Right lobe of liver (tissue), 6 donors: ENCODE measurements around the gene MEGF10. TPM values are rescaled to one million over a fixed set of nuclear protein-coding genes. Genes with fewer than 3 reads are reported as not detected.

Experiments used
- ATAC-seq, 4 donors: fragments of 200-7000 bp; cut with Tn5 transposase; one replicate each; pipeline ENCODE4 v1.9.1; 2020; ENCODE audit warnings: mild to moderate bottlenecking in 4 of 4, moderate library complexity in 4 of 4
- DNase-seq, 3 donors: peaks; one replicate each; pipeline ENCODE4 v3.0.0-alpha.2; 2020
- H3K27ac ChIP-seq, 3 donors: fragments of 200-600 bp; one replicate each; pipeline ENCODE4 v1.8.0; 2022
- H3K27me3 ChIP-seq, 2 donors: fragments of 200-600 bp; one replicate each; pipeline ENCODE4 v1.8.0; 2022
- H3K36me3 ChIP-seq, 4 donors: fragments of 200-600 bp; sonication (generic) in 1 of 4; one replicate each; pipeline versions ENCODE4 v1.5.1 to v1.8.0; 2017 to 2022; ENCODE audit warnings: control low read depth in 1 of 4
- H3K4me1 ChIP-seq, 4 donors: fragments of 200-600 bp; sonication (generic) in 1 of 4; one replicate each; pipeline versions ENCODE4 v1.5.1 to v1.8.0; 2017 to 2022; ENCODE audit warnings: control low read depth in 1 of 4
- H3K4me3 ChIP-seq, 3 donors: fragments of 200-600 bp; one replicate each; pipeline ENCODE4 v1.8.0; 2022
- H3K9me3 ChIP-seq, 4 donors: fragments of 200-600 bp; sonication (generic) in 1 of 4; one replicate each; pipeline versions ENCODE4 v1.5.1 to v1.8.0; 2017 to 2022; ENCODE audit warnings: control low read depth in 1 of 4
- POLR2A ChIP-seq: fragments of 450-650 bp; IDR thresholded peaks from one replicate; pipeline ENCODE4 v1.6.1; 2017; ENCODE audit warnings: antibody characterized with exemption, mild to moderate bottlenecking
- WGBS: methylation state at CpG from one replicate; pipeline ENCODE4 v1.1.6; 2018; ENCODE audit warnings: low coverage, low lambda C conversion rate; ENCODE audit not compliant: insufficient coverage; ENCODE audit errors: missing lambda C conversion rate; 5-methylcytosine and 5-hydroxymethylcytosine counted together
- intact Hi-C, 2 donors: fragments of 100-400 bp; cut with DNase I; formaldehyde crosslinking; loops; one replicate each; pipeline versions ENCODE4 v1.11.2 to v1.14.1; 2022
- total RNA-seq, 6 experiments: library from RNA; depleted of rRNA in 2 of 6; stranded (reverse); fragments of >200 nt in 2 of 6; fragmentation: NEBNext Ultra II Directional in 3 of 6; extraction: Animal tissue kit (Norgen Biotek cat#: 25700) in 3 of 6; gene quantifications; one replicate each; pipeline versions ENCODE4 v1.1.0 to v1.2.4, GENCODE V29; 2016 to 2023
- TF ChIP-seq, protein P1 (sequence below), 4 donors: fragments of 200-600 bp in 3 of 4; fragments of 450-650 bp in 1 of 4; IDR thresholded peaks; one replicate each; pipeline versions ENCODE4 v1.5.1 to v1.8.0; 2016 to 2022; ENCODE audit warnings: antibody characterized with exemption in 4 of 4, mild to moderate bottlenecking in 2 of 4
- donor health status: DM: no; HTN: yes; CAD: no.
- donor health status: DM: no; HTN: no; CAD: no.
- donor health status: DM: no; HTN: no; CAD: no.
- donor health status: DM: no; HTN: yes; CAD: no.
- donor health status: DM: no; HTN: yes; CAD: no.

The MEGF10 gene
- total RNA-seq, 6 experiments from 2014 or later: 0.42 to 1.4 (median 0.75) TPM

DNA sequence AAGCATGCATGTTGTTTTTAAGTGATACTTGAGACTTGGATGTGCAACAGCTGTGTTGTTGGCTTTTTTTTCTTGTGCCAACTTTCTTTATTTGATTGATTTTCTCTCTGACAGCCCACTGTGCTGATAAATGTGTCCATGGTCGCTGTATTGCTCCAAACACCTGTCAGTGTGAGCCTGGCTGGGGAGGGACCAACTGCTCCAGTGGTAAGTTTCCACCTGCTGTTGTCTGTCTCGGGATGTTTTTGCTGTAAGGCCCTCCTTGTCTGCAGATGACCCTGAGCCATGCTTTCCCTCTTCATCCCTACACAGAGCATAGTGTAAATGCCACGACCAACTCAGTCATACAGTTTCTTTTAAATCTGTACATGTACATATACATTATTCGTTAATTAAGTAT lies 79.2 kb downstream of the MEGF10 start:
- DNase-seq (no peak), ATAC-seq (no peak)
- Histone ChIP-seq H3K4me1 (no peaks in the 10 kb centered on the region), H3K27me3 (no peaks in the 10 kb centered on the region), H3K36me3 (no peaks in the 10 kb centered on the region), H3K27ac (no peak overlapping the region), H3K9me3 (no peaks in the 10 kb centered on the region), H3K4me3 (no peak overlapping the region)
- no peak for TF ChIP-seq POLR2A
- TF ChIP-seq, protein P1, sequence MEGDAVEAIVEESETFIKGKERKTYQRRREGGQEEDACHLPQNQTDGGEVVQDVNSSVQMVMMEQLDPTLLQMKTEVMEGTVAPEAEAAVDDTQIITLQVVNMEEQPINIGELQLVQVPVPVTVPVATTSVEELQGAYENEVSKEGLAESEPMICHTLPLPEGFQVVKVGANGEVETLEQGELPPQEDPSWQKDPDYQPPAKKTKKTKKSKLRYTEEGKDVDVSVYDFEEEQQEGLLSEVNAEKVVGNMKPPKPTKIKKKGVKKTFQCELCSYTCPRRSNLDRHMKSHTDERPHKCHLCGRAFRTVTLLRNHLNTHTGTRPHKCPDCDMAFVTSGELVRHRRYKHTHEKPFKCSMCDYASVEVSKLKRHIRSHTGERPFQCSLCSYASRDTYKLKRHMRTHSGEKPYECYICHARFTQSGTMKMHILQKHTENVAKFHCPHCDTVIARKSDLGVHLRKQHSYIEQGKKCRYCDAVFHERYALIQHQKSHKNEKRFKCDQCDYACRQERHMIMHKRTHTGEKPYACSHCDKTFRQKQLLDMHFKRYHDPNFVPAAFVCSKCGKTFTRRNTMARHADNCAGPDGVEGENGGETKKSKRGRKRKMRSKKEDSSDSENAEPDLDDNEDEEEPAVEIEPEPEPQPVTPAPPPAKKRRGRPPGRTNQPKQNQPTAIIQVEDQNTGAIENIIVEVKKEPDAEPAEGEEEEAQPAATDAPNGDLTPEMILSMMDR (IDR thresholded peaks at IDR 0.05): no peak
- WGBS: 52% methylated on average over 4 of the region's 4 CpGs
- intact Hi-C loops: no loop called here

DNA sequence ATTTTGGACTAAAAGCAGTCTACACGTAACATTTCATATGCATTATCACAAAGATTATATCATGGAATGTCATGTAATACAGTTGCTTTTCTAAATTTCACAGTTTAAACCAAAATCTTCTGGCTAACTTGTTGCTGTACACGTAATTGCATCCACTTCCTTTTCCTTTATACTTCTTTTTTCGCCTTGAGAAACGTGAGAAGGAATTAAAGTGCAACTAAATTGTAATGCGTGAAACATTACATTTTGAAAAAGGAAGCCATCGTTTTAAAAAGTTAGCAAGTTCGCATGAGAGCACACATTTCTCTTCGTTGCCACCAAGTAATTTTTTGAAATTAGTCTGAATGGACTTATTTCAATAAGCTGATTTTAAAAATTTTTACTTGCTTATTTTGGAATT lies 80.0 kb downstream of the MEGF10 start:
- no peaks in the 10 kb centered on the region for H3K27me3 ChIP-seq
- H3K36me3 ChIP-seq: no peaks in the 10 kb centered on the region
- no peak for TF ChIP-seq POLR2A
- TF ChIP-seq, protein P1 (IDR thresholded peaks at IDR 0.05): no peak
- no peaks in the 10 kb centered on the region for H3K9me3 ChIP-seq
- intact Hi-C loops: no loop called here
- 52% methylated on average over 8 of the region's 8 CpGs for WGBS
- DNase-seq (no peak), ATAC-seq (no peak)
- no peak overlapping the region for H3K4me3 ChIP-seq
- H3K4me1 ChIP-seq: no peaks in the 10 kb centered on the region
- H3K27ac ChIP-seq: no peak overlapping the region

DNA sequence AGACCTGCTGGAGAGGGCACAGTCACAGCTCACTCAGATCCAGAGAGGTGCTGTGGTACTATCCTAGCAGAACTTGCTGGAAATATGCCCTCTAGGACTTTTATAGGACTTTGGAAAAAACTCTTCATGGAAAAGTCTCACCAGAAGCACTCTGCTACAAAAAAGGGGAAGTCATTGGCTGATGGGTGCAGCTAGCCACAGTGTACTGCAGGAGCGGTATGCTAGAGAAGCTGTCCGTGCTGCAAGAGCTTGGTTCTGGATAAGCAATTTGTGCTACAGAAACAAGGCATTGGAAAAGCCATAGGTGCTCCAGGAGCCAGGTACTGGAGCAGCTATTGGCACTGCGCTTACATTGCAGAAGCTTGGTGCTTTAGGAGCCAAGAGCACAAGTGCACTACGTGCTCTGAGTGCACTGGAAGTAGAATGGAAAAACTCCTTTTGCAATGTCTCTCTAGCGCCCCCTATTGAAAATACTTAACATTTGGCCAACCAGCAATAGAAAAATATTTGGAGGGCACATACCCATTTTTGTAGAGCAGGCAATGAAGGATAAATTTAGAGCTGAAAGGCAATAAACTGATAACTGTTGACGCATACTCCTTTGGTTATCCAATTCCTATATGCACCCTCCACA lies 83.4 kb downstream of the MEGF10 start:
- H3K4me3 ChIP-seq: no peak overlapping the region
- no peaks in the 10 kb centered on the region for H3K4me1 ChIP-seq
- TF ChIP-seq, protein P1 (IDR thresholded peaks at IDR 0.05): peak in 2 of 4 donors; percentile 14 to 26
- TF ChIP-seq POLR2A: no peak
- DNase-seq (no peak), ATAC-seq (no peak)
- no peak overlapping the region for H3K27ac ChIP-seq
- intact Hi-C loops: no loop called here
- 60% methylated on average over 5 of the region's 6 CpGs for WGBS
- H3K9me3 ChIP-seq: no peaks in the 10 kb centered on the region
- H3K27me3 ChIP-seq: no peaks in the 10 kb centered on the region
- H3K36me3 ChIP-seq: no peaks in the 10 kb centered on the region

DNA sequence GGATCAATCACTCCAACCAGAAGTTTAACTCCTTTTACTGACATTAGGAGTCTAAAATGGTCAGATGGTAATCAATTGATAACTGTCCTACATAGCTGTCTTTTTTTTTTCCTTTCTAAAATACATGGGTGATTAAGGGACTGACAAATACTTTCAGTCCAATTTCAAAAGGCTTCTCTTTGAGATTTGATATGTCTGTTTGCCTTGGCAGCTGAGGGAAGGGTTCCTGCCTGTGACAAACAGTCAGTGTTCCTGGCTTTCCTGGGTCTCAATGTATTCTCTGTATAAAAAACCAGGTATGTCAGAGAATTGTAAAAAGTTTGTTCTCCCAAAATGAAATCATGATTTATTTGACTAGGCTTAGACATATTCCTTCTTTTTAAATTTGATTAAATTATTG lies 84.5 kb downstream of the MEGF10 start:
- intact Hi-C loops: no loop called here
- TF ChIP-seq, protein P1 (IDR thresholded peaks at IDR 0.05): no peak
- TF ChIP-seq POLR2A: no peak
- Histone ChIP-seq H3K4me1 (no peaks in the 10 kb centered on the region), H3K27me3 (no peaks in the 10 kb centered on the region), H3K4me3 (no peak overlapping the region), H3K27ac (no peak overlapping the region), H3K9me3 (no peaks in the 10 kb centered on the region), H3K36me3 (no peaks in the 10 kb centered on the region)
- ATAC-seq: no peak
- no peak for DNase-seq

DNA sequence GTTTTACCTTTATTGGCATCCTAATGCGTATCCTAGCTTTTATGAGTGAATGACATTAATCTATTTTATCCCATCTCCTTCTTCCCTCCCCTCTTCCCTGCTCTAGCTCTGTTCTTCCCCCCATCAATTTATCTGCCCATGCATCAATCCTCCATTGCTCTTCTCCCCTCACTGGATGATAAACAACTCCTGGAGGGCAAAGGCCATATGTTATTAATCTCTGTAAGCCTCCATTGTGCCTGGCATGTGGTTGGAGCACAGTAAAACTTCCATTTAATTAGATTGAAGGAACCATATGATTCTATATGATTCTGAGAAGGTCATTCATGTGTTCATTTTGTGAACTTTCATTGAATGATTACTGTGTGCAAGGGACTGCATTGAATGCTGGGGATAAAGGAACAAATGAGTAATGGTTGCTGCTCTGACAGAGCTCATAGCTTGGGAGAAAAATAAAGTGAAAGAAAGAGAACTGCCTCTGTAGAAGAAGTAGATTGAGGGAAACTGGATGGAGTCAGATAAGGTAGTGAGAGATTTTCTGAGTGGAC lies 85.0 kb downstream of the MEGF10 start:
- WGBS: 67% methylated on average over 1 of the region's 1 CpG
- no peak overlapping the region for H3K4me3 ChIP-seq
- H3K36me3 ChIP-seq: no peaks in the 10 kb centered on the region
- ATAC-seq (no peak), DNase-seq (no peak)
- no peaks in the 10 kb centered on the region for H3K4me1 ChIP-seq
- no peak overlapping the region for H3K27ac ChIP-seq
- no peaks in the 10 kb centered on the region for H3K27me3 ChIP-seq
- intact Hi-C loops: no loop called here
- no peaks in the 10 kb centered on the region for H3K9me3 ChIP-seq
- TF ChIP-seq, protein P1 (IDR thresholded peaks at IDR 0.05): no peak
- TF ChIP-seq POLR2A: no peak
